H9 (cell line): Measurements from ENCODE around the gene TRAPPC8. TPM values are rescaled to one million over a fixed set of nuclear protein-coding genes. Genes with fewer than 3 reads are reported as not detected.

ENCODE experiments used
- DNase-seq: peaks from one replicate; pipeline ENCODE4 v3.0.0-alpha.2; 2017
- H2AFZ ChIP-seq: one replicate; pipeline ENCODE4 v1.6.1; 2013; ENCODE audit warnings: mild to moderate bottlenecking, low read length, control low read depth, moderate library complexity
- H2AK5ac ChIP-seq: 2 replicates; pipeline ENCODE4 v1.6.1; 2013; ENCODE audit warnings: low read length, control low read depth, mixed read lengths; ENCODE audit not compliant: insufficient read length
- H2BK120ac ChIP-seq: one replicate; pipeline ENCODE4 v1.6.1; 2013; ENCODE audit warnings: low read depth, mild to moderate bottlenecking, low read length, control low read depth, inconsistent platforms; ENCODE audit not compliant: poor library complexity, severe bottlenecking
- H2BK12ac ChIP-seq: 2 replicates; pipeline ENCODE4 v1.6.1; 2013; ENCODE audit warnings: low read length, control low read depth, mixed read lengths, low read depth; ENCODE audit not compliant: insufficient read length
- H2BK15ac ChIP-seq: 2 replicates; pipeline ENCODE4 v1.6.1; 2013; ENCODE audit warnings: low read depth, low read length, control low read depth
- H2BK20ac ChIP-seq: one replicate; pipeline ENCODE4 v1.6.1; 2013; ENCODE audit warnings: low read depth, mild to moderate bottlenecking, low read length, control low read depth, inconsistent platforms; ENCODE audit not compliant: poor library complexity, severe bottlenecking
- H2BK5ac ChIP-seq: 2 replicates; pipeline ENCODE4 v1.6.1; 2013; ENCODE audit warnings: low read length, control low read depth, mixed read lengths; ENCODE audit not compliant: insufficient read length
- H3K14ac ChIP-seq: 2 replicates; pipeline ENCODE4 v1.6.1; 2013; ENCODE audit warnings: low read length, control low read depth; ENCODE audit not compliant: insufficient read depth
- H3K18ac ChIP-seq: 2 replicates; pipeline ENCODE4 v1.6.1; 2013; ENCODE audit warnings: low read depth, mild to moderate bottlenecking, mixed read lengths, low read length, control low read depth; ENCODE audit not compliant: insufficient read length
- H3K23ac ChIP-seq: 2 replicates; pipeline ENCODE4 v1.6.1; 2013; ENCODE audit warnings: low read length, control low read depth, mixed read lengths, low read depth; ENCODE audit not compliant: insufficient read length
- H3K23me2 ChIP-seq: 2 replicates; pipeline ENCODE4 v1.6.1; 2013; ENCODE audit warnings: low read depth, mild to moderate bottlenecking, mixed read lengths, low read length, control low read depth; ENCODE audit not compliant: insufficient read length, poor library complexity, severe bottlenecking
- H3K27ac ChIP-seq: 2 replicates; pipeline ENCODE4 v1.5.1; 2013; ENCODE audit warnings: low read length, control low read depth, mixed read lengths, low read depth; ENCODE audit not compliant: insufficient read length
- H3K27me3 ChIP-seq: 2 replicates; pipeline ENCODE4 v1.6.1; 2013; ENCODE audit warnings: low read length, control low read depth, inconsistent platforms; ENCODE audit not compliant: insufficient read depth
- H3K4ac ChIP-seq: 2 replicates; pipeline ENCODE4 v1.6.1; 2013; ENCODE audit warnings: low read depth, mild to moderate bottlenecking, control low read depth, inconsistent platforms, low read length, moderate library complexity
- H3K4me1 ChIP-seq: 2 replicates; pipeline ENCODE4 v1.6.1; 2013; ENCODE audit warnings: low read length, control low read depth, inconsistent platforms; ENCODE audit not compliant: insufficient read depth
- H3K4me2 ChIP-seq: 2 replicates; pipeline ENCODE4 v1.6.1; 2013; ENCODE audit warnings: low read length, control low read depth, mixed read lengths; ENCODE audit not compliant: insufficient read length, insufficient read depth
- H3K56ac ChIP-seq: 2 replicates; pipeline ENCODE4 v1.6.1; 2013; ENCODE audit warnings: low read depth, mild to moderate bottlenecking, mixed read lengths, low read length, control low read depth; ENCODE audit not compliant: insufficient read length
- H3K79me1 ChIP-seq: 2 replicates; pipeline ENCODE4 v1.6.1; 2013; ENCODE audit warnings: low read depth, mild to moderate bottlenecking, moderate library complexity, low read length, control low read depth, inconsistent platforms; ENCODE audit not compliant: insufficient read depth, poor library complexity, severe bottlenecking
- H3K79me2 ChIP-seq: 2 replicates; pipeline ENCODE4 v1.6.1; 2013; ENCODE audit warnings: low read length, control low read depth, inconsistent platforms; ENCODE audit not compliant: insufficient read depth
- H3K9ac ChIP-seq: 2 replicates; pipeline ENCODE4 v1.6.1; 2013; ENCODE audit warnings: low read length, control low read depth, mixed read lengths; ENCODE audit not compliant: insufficient read length; ENCODE audit errors: extremely low read depth
- H3K9me3 ChIP-seq: one replicate; pipeline ENCODE4 v1.6.1; 2013; ENCODE audit warnings: low read depth, low read length, inconsistent platforms; ENCODE audit not compliant: control insufficient read depth
- H3T11ph ChIP-seq: one replicate; pipeline ENCODE4 v1.6.1; 2013; ENCODE audit warnings: mild to moderate bottlenecking, low read length, control low read depth, inconsistent platforms
- H4K20me1 ChIP-seq: one replicate; pipeline ENCODE4 v1.6.1; 2013; ENCODE audit not compliant: control insufficient read depth, insufficient read length, insufficient read depth
- H4K5ac ChIP-seq: 2 replicates; pipeline ENCODE4 v1.6.1; 2013; ENCODE audit warnings: low read depth, mild to moderate bottlenecking, mixed read lengths, low read length, control low read depth; ENCODE audit not compliant: insufficient read length
- H4K8ac ChIP-seq: replicated peaks from 2 replicates; pipeline ENCODE4 v1.6.1; 2013; ENCODE audit warnings: low read length, control low read depth, mixed read lengths, low read depth; ENCODE audit not compliant: insufficient read length
- H4K91ac ChIP-seq: 2 replicates; pipeline ENCODE4 v1.6.1; 2013; ENCODE audit warnings: low read depth, mild to moderate bottlenecking, moderate library complexity, mixed read lengths, low read length, control low read depth; ENCODE audit not compliant: insufficient read length
- H3K27ac Mint-ChIP-seq, 3 experiments: 2 replicates in 2 of 3; 3 replicates in 1 of 3; pipeline ENCODE4 v1.8.0; 2020 to 2021; ENCODE audit warnings: mixed read lengths in 3 of 3, mild to moderate bottlenecking in 1 of 3, moderate library complexity in 1 of 3
- H3K27me3 Mint-ChIP-seq: 2 replicates; pipeline ENCODE4 v1.8.0; 2021; ENCODE audit warnings: low read depth, mild to moderate bottlenecking, moderate library complexity, mixed read lengths
- H3K36me3 Mint-ChIP-seq, 3 experiments: 2 replicates in 2 of 3; 3 replicates in 1 of 3; pipeline ENCODE4 v1.8.0; 2020 to 2021; ENCODE audit warnings: low read depth in 3 of 3, mixed read lengths in 3 of 3; ENCODE audit not compliant: insufficient read depth in 1 of 3
- H3K4me1 Mint-ChIP-seq, 2 experiments: 2 replicates each; pipeline ENCODE4 v1.8.0; 2020; ENCODE audit warnings: mixed read lengths in 2 of 2
- H3K4me3 Mint-ChIP-seq, 2 experiments: 2 replicates in 1 of 2; 3 replicates in 1 of 2; pipeline ENCODE4 v1.8.0; 2020 to 2021; ENCODE audit warnings: mild to moderate bottlenecking in 2 of 2, mixed read lengths in 2 of 2, moderate library complexity in 1 of 2
- H3K9me3 Mint-ChIP-seq, 2 experiments: 2 replicates in 1 of 2; 3 replicates in 1 of 2; pipeline ENCODE4 v1.8.0; 2020; ENCODE audit warnings: mild to moderate bottlenecking in 2 of 2, mixed read lengths in 2 of 2, moderate library complexity in 1 of 2
- CTCF ChIP-seq: fragments of 200-600 bp; sonication (generic); conservative IDR thresholded peaks from 3 replicates; pipeline ENCODE4 v1.8.0; 2021; ENCODE audit warnings: antibody characterized with exemption, mild to moderate bottlenecking
- WGBS: extraction: QIAGEN DNeasy Blood & Tissue Kit; methylation state at CpG from one replicate; pipeline ENCODE4 v1.1.7; 2013; ENCODE audit warnings: missing lambda C conversion rate, low lambda C conversion rate, mixed read lengths; ENCODE audit not compliant: insufficient read length; ENCODE audit errors: extremely low coverage; 5-methylcytosine and 5-hydroxymethylcytosine counted together
- total RNA-seq: library from RNA; stranded (reverse); gene quantifications from 2 replicates; pipeline ENCODE4 v1.2.1, GENCODE V29; 2021

TRAPPC8 gene
- total RNA-seq, 1 experiment from 2014 or later = 40.4 TPM

- Mint-ChIP-seq H3K27me3 (no peaks in the 10 kb centered on the region), H3K4me1 (peaks cover 32 to 38% of the 10 kb centered on the region in 2 experiments), H3K36me3 (peaks cover 2 to 6% (median 4%) of the 10 kb centered on the region in 3 experiments; a peak in 3 of 7 replicates), H3K9me3 (peaks cover 2 to 3% of the 10 kb centered on the region in 2 experiments; a peak in 3 of 5 replicates), H3K4me3 (peak overlapping the region; percentile 99 to 100), H3K27ac (peak overlapping the region; percentile 100)
- WGBS = no CpG with 5 or more reads among the region's 64 CpGs
- no peaks in the 10 kb centered on the region for H3K79me1 ChIP-seq
- peak; percentile 34 for DNase-seq
- no peaks in the 10 kb centered on the region for H4K20me1 ChIP-seq
- no peaks in the 10 kb centered on the region for H3K9me3 ChIP-seq
- no peak overlapping the region for H2AFZ ChIP-seq
- no peaks in the 10 kb centered on the region for H3K27me3 ChIP-seq
- H2BK12ac ChIP-seq = no peak overlapping the region
- peak overlapping the region; percentile 83 for H3K18ac ChIP-seq
- peak overlapping the region; percentile 90 for H3K14ac ChIP-seq
- peak overlapping the region; percentile 37 for H2BK5ac ChIP-seq
- H3K23me2 ChIP-seq = peaks cover 13% of the 10 kb centered on the region
- H3K4me2 ChIP-seq = peak overlapping the region; percentile 92
- no peak overlapping the region for H3T11ph ChIP-seq
- no peak overlapping the region for H2BK120ac ChIP-seq
- no peak overlapping the region for H2BK20ac ChIP-seq
- TF ChIP-seq CTCF = no peak
- no peak overlapping the region for H2AK5ac ChIP-seq
- H3K27ac ChIP-seq = no peak overlapping the region
- no peak overlapping the region for H3K23ac ChIP-seq
- H3K56ac ChIP-seq = no peak overlapping the region
- H4K5ac ChIP-seq = no peak overlapping the region
- no peak overlapping the region for H4K8ac ChIP-seq
- no peak overlapping the region for H3K4ac ChIP-seq
- no peaks in the 10 kb centered on the region; the same call in 1 of the 2 replicates for H3K4me1 ChIP-seq
- peak overlapping the region; percentile 88 for H3K9ac ChIP-seq
- H4K91ac ChIP-seq = no peak overlapping the region
- H2BK15ac ChIP-seq = no peak overlapping the region; the same call in 1 of the 2 replicates
- H3K79me2 ChIP-seq = peaks cover 22% of the 10 kb centered on the region; the same call in 1 of the 2 replicates
These were observed 483 bp downstream of the TRAPPC8 start for GRCh38 chr18:31942291-31942998.
